GM18870 (cell line): ENCODE data around the gene MT4.
"Not testable (repeated sequence)": the region's sequence is repeated elsewhere in the genome, so short reads cannot be mapped to it uniquely, and the experiment has no call there.

Experiments used
- ATAC-seq: cut with Tn5 transposase; IDR thresholded peaks from one replicate; pipeline ENCODE4 v1.9.1; 2021; ENCODE audit warnings: moderate library complexity; ENCODE audit not compliant: unreplicated experiment

Gene MT4

GRCh38 chr16:56558024-56558747 lies 6.7 kb upstream of the MT4 start:
- ATAC-seq: no peak

- ATAC-seq: no peak
Measured at GRCh38 chr16:56559109-56559508, 5.8 kb upstream of the MT4 start.

GRCh38 chr16:56560447-56560846 lies 4.4 kb upstream of the MT4 start:
- no peak for ATAC-seq

- ATAC-seq: no peak
Measured at GRCh38 chr16:56561126-56561525, 3.7 kb upstream of the MT4 start.

- ATAC-seq: no peak
Measured at GRCh38 chr16:56569971-56570370, 5.1 kb downstream of the MT4 start.

GRCh38 chr16:56571525-56571924 lies 6.7 kb downstream of the MT4 start:
- ATAC-seq: no peak

DNA sequence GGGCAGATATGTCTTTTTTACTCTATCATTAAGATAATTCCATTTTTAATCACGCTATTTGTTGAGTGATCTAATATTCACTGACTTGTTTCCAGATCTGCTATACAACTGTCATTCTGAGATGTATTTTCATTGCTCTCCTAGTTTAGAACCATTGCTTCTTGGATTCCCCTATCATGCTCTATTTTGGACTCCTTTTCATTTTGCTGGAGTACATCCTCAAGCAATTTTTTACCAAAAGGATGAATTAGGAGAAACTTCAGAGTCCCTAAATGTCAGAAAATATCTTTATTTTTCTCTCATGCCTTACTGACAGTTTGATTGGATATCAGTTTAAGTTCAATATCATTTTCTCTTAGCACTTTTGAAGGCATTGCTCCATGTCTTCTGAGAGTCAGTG lies 9.8 kb downstream of the MT4 start:
- ATAC-seq: no peak

DNA sequence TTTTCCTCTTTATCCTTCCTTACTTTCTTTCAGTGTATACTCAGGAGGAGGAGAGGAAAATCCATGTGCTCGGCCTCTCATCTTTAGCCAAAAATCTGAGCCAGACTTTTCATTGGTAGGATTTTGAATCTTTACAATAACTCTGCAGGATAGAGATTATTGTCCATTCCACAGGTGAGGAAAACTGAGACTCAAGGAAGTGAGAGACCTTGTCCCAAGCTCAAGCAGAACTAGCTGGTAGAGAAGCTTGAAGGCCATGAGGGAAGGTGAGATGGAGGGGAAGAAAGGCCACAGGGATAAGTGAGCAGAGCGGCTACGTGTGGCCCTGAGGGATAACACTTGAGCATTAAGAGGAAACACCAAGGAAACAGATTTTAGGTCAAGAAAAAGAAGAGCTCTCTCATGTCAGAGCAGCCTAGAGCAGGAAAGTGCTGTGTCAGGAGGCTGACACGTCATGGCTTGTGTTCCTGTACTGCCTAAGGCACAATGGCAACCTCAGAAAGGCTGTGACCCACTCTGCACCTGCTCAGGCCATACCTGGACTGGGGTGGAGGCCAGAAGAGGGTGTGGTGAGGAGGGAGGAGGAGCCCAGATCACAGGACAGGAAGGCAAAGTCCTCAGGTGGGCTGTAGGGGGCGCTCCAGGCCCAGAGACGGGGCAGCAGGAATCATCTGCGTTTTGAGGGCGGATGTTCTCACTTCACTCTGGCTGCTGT lies 11.9 kb downstream of the MT4 start:
- ATAC-seq: peak; percentile 57

DNA sequence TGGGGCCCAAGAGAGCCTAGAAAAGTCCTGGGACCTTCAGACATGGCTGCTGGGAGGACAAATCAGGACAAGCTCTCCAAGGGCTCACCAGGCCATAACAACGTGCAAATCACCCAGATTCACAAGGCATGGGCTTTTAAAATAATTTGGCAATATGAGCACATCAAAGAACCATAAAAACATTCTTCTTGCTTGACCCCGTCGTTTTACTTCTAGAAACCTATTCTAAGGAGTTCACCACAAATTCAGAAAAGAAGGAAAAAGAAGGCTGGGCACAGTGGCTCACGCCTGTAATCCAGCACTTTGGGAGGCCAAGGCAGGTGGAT lies 12.4 kb downstream of the MT4 start:
- ATAC-seq: no peak

GRCh38 chr16:56580391-56581048 lies 15.6 kb downstream of the MT4 start:
- ATAC-seq: no peak

- not testable (repeated sequence) for ATAC-seq
Measured at GRCh38 chr16:56582911-56583310, 18.0 kb downstream of the MT4 start.

DNA sequence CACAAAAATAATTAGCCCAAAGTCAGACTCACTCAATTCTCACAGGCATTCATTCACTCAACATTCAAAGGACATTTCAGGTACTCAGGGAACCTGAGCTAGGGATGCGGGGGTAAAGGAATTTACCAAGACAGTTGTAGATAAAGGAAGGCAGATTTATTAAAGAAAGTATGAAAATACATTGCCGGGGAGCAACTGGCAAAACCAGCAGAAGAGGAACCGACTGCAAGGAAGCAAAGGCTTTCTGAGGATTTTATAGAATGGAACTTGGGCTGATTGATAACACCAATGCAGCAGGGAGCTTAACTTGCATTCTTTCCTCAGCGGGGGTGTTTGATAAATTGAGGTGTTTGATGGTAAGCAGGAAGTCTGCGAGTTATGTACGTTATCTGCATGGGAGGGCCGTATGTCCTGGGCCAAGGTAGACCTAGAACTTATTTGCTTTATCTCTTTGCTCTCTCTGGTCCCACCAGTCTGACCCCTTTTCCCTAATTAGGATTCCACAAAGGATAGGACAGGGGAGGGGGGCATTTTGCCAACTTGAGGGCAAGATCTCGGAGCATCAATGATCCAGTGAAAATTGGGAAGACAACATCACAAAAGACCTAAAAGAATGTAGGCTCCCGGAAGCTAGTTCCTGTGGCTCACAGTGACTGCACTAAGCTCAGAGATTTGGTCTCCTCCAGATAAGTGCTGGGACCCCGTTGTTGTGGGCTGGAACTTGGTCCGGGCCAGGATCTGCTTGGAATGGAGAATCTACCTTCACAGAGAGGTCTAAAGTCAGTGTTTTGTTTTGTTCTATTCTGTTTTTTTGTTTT lies 18.7 kb downstream of the MT4 start:
- ATAC-seq: no peak

GRCh38 chr16:56584276-56584675 lies 19.4 kb downstream of the MT4 start:
- no peak for ATAC-seq

DNA sequence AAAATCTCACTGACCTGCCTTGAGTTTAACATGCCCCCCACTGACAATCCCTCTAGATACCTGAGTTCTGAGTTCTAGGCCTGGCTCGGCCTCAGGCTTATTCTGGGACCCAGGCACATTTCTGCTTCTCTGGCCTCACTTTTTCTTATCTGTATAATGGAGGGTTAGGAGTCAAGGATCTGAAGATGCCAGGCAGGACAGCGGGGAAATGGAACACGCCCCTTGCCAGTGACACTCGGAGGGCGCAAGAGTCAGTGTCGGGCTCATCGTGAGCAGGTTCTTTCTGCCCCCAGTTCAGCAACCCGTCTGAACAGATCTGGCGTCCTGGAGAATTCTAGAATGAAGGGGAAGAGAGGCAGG lies 23.9 kb downstream of the MT4 start:
- ATAC-seq: no peak

GRCh38 chr16:56589141-56590039 lies 24.5 kb downstream of the MT4 start, which contains the start of gene MT3:
TSS of gene MT3 (plus strand) at chr16:56589528. CDS start at chr16:56589591, 63 bp downstream.
- ATAC-seq: no peak

DNA sequence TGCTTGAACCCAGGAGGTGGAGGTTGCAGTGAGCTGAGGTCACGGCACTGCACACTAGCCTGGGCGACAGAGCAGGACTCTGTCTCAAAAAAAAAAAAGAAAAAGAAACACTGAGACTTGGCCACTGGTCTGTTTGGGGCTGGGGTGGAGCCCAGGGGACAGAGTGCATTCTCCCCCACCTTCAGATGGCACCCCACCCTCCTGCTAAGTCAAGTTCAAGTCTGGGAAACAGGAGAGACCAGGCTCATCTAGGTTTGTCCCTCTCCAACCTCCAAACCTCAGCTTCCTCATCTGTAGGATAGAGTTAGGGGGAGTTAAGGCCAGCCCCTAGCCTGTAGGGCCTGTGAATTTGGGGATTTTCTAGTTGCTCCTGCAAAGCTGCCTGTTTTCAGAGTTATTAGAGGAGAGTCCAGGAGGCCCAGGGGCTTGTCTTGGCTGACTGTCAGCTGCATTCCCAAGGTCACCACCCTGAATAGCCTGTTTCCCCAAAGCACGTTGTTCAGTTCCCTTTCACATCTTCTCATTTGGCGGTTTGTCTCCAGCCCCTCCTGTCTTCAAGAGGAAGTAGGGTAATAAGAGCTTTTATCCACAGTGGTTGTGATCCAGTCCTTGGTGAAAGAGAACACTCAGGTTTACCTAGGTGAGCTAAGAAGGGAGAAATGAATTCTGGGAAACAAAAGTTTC lies 26.6 kb downstream of the MT4 start:
- no peak for ATAC-seq

GRCh38 chr16:56593573-56594291 lies 28.9 kb downstream of the MT4 start:
- no peak for ATAC-seq

GRCh38 chr16:56594292-56594619 lies 29.4 kb downstream of the MT4 start:
- ATAC-seq: no peak

- ATAC-seq: no peak
Measured at GRCh38 chr16:56600398-56600999, 35.6 kb downstream of the MT4 start.
